ENCODE measurements around the gene PCDH8. TPM values are rescaled to one million over a fixed set of nuclear protein-coding genes. Genes with fewer than 3 reads are reported as not detected.

Gene PCDH8
- total RNA-seq, 1 donor from 2014 or later = 0.17 TPM

- H3K27ac Mint-ChIP-seq = no peak overlapping the region
- peaks cover 4% of the 10 kb centered on the region for H3K27me3 Mint-ChIP-seq
- H3K4me3 Mint-ChIP-seq (ENCODE audit: low read depth) = no peak overlapping the region
- H3K36me3 Mint-ChIP-seq (ENCODE audit: insufficient read depth) = peaks cover 7% of the 10 kb centered on the region
- no peak for DNase-seq (ENCODE audit: low spot score, unreplicated experiment)
- H3K9me3 Mint-ChIP-seq (ENCODE audit: low read depth) = peaks cover 27% of the 10 kb centered on the region
- TF ChIP-seq CTCF (IDR thresholded peaks at IDR 0.05; ENCODE audit: unreplicated experiment) = no peak
- peaks cover 25% of the 10 kb centered on the region for H3K4me1 Mint-ChIP-seq (ENCODE audit: low read depth)
These were observed 30.4 kb upstream of the PCDH8 start for GRCh38 chr13:52878831-52879230.

GRCh38 chr13:52870143-52870542 is 21.7 kb upstream of the PCDH8 start:
- H3K4me3 Mint-ChIP-seq (ENCODE audit: low read depth) = no peak overlapping the region
- H3K36me3 Mint-ChIP-seq (ENCODE audit: insufficient read depth) = peaks cover 2% of the 10 kb centered on the region
- H3K4me1 Mint-ChIP-seq (ENCODE audit: low read depth) = peaks cover 4% of the 10 kb centered on the region
- H3K27me3 Mint-ChIP-seq = peaks cover 11% of the 10 kb centered on the region
- peaks cover 7% of the 10 kb centered on the region for H3K9me3 Mint-ChIP-seq (ENCODE audit: low read depth)
- no peak for TF ChIP-seq CTCF (IDR thresholded peaks at IDR 0.05; ENCODE audit: unreplicated experiment)
- no peak for DNase-seq (ENCODE audit: low spot score, unreplicated experiment)
- no peak overlapping the region for H3K27ac Mint-ChIP-seq

- H3K9me3 Mint-ChIP-seq (ENCODE audit: low read depth) = peaks cover 4% of the 10 kb centered on the region
These were observed 21.2 kb upstream of the PCDH8 start for GRCh38 chr13:52869621-52870020.

GRCh38 chr13:52869050-52869449 is 20.6 kb upstream of the PCDH8 start:
- TF ChIP-seq CTCF (IDR thresholded peaks at IDR 0.05; ENCODE audit: unreplicated experiment) = no peak
- Mint-ChIP-seq H3K9me3 (ENCODE audit: low read depth) (peaks cover 2% of the 10 kb centered on the region), H3K36me3 (ENCODE audit: insufficient read depth) (no peaks in the 10 kb centered on the region), H3K27me3 (peaks cover 11% of the 10 kb centered on the region), H3K4me1 (ENCODE audit: low read depth) (peaks cover 4% of the 10 kb centered on the region), H3K27ac (no peak overlapping the region), H3K4me3 (ENCODE audit: low read depth) (no peak overlapping the region)
- DNase-seq (ENCODE audit: low spot score, unreplicated experiment) = no peak

More at GRCh38 chr13:52869621-52870020, 21.2 kb upstream of the PCDH8 start:
- TF ChIP-seq CTCF (IDR thresholded peaks at IDR 0.05; ENCODE audit: unreplicated experiment) = no peak
- Mint-ChIP-seq H3K27me3 (peaks cover 11% of the 10 kb centered on the region), H3K4me3 (ENCODE audit: low read depth) (no peak overlapping the region), H3K36me3 (ENCODE audit: insufficient read depth) (no peaks in the 10 kb centered on the region), H3K4me1 (ENCODE audit: low read depth) (peaks cover 4% of the 10 kb centered on the region), H3K27ac (no peak overlapping the region)
- DNase-seq (ENCODE audit: low spot score, unreplicated experiment) = no peak

GRCh38 chr13:52868190-52868589 is 19.8 kb upstream of the PCDH8 start:
- Mint-ChIP-seq H3K27me3 (peaks cover 11% of the 10 kb centered on the region), H3K27ac (no peak overlapping the region), H3K4me1 (ENCODE audit: low read depth) (peaks cover 4% of the 10 kb centered on the region), H3K36me3 (ENCODE audit: insufficient read depth) (no peaks in the 10 kb centered on the region), H3K4me3 (ENCODE audit: low read depth) (no peak overlapping the region), H3K9me3 (ENCODE audit: low read depth) (no peaks in the 10 kb centered on the region)
- DNase-seq (ENCODE audit: low spot score, unreplicated experiment) = no peak
- TF ChIP-seq CTCF (IDR thresholded peaks at IDR 0.05; ENCODE audit: unreplicated experiment) = no peak
